Measurements from ENCODE around the gene KLF6.
A peak's percentile ranks its signal among the peaks of the same experiment; 100 is the strongest.

Gene KLF6

DNA sequence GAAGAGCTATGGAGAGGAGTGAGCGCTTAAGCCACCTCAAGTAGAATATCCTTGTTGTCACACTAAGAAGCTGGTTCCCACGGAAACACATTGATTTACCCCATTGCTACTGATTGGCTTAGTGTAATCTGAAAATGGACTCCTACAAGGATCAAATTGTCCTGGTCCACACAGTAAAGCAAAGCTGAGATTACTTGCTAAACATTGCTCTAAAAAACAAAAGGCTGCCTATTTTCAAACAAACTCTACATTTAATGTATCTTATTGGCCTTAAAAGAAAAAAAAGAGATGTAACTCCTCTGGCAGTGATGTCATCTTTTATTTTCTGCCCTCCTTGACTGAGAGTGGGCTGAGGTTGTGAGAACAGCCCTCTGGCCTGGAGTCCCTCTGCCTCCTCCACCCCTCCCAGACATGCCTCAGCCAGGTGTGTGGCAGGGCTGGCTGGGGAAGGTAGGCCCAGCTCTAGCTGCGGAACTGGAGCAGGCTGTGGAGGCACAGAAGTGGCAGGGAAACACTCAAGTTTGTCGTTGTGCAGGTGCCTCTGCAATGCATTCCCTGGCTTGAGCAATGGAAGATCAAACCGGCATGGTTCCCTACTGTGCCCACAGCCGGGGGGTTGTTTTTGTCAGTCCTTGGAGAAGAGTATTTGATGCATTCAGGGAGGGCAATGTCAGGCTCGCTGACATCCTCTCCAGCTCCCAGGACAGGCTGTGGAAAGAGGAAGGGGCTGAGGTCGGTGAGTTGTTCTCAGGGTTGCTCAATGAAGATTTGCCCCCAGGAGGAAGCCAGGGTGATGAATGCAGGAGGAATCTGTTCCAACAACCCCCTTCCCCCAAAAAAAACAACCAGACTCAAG lies 9.1 kb downstream of the KLF6 start (continued):
- TF ChIP-seq, protein P1, sequence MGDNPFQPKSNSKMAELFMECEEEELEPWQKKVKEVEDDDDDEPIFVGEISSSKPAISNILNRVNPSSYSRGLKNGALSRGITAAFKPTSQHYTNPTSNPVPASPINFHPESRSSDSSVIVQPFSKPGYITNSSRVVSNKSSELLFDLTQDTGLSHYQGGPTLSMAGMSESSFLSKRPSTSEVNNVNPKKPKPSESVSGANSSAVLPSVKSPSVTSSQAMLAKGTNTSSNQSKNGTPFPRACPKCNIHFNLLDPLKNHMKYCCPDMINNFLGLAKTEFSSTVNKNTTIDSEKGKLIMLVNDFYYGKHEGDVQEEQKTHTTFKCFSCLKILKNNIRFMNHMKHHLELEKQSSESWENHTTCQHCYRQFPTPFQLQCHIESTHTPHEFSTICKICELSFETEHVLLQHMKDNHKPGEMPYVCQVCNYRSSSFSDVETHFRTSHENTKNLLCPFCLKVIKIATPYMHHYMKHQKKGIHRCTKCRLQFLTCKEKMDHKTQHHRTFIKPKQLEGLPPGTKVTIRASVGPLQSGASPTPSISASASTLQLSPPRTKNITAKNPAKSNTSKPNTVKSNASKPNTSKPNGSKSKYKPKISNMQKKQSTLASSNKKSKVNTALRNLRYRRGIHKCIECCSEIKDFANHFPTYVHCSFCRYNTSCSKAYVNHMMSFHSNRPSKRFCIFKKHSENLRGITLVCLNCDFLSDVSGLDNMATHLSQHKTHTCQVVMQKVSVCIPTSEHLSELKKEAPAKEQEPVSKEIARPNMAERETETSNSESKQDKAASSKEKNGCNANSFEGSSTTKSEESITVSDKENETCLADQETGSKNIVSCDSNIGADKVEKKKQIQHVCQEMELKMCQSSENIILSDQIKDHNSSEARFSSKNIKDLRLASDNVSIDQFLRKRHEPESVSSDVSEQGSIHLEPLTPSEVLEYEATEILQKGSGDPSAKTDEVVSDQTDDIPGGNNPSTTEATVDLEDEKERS (tag by site-specific recombination; IDR thresholded peaks at IDR 0.05), result no peak
- no peak for TF ChIP-seq ZNF423 (tag by site-specific recombination; IDR thresholded peaks at IDR 0.05)
- no peak for TF ChIP-seq RBAK (tag by site-specific recombination; IDR thresholded peaks at IDR 0.05)
- no peak for TF ChIP-seq ZNF214 (tag by site-specific recombination; IDR thresholded peaks at IDR 0.05; ENCODE audit: borderline replicate concordance)
- TF ChIP-seq, protein P2, sequence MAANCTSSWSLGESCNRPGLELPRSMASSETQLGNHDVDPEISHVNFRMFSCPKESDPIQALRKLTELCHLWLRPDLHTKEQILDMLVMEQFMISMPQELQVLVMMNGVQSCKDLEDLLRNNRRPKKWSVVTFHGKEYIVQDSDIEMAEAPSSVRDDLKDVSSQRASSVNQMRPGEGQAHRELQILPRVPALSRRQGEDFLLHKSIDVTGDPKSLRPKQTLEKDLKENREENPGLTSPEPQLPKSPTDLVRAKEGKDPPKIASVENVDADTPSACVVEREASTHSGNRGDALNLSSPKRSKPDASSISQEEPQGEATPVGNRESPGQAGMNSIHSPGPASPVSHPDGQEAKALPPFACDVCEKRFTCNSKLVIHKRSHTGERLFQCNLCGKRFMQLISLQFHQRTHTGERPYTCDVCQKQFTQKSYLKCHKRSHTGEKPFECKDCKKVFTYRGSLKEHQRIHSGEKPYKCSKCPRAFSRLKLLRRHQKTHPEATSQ (tag by site-specific recombination; IDR thresholded peaks at IDR 0.05), result 0 out of 2 replicates have a peak, but pooled peaks have one; percentile 38
- no peak for TF ChIP-seq ZNF10 (tag by site-specific recombination; IDR thresholded peaks at IDR 0.05)
- peak; percentile 56 for TF ChIP-seq GLIS1 (tag by site-specific recombination; IDR thresholded peaks at IDR 0.05)
- TF ChIP-seq ZNF707 (tag by site-specific recombination; IDR thresholded peaks at IDR 0.05), result no peak
- TF ChIP-seq ZNF140 (tag by site-specific recombination; IDR thresholded peaks at IDR 0.05), result no peak
- TF ChIP-seq, protein P3, sequence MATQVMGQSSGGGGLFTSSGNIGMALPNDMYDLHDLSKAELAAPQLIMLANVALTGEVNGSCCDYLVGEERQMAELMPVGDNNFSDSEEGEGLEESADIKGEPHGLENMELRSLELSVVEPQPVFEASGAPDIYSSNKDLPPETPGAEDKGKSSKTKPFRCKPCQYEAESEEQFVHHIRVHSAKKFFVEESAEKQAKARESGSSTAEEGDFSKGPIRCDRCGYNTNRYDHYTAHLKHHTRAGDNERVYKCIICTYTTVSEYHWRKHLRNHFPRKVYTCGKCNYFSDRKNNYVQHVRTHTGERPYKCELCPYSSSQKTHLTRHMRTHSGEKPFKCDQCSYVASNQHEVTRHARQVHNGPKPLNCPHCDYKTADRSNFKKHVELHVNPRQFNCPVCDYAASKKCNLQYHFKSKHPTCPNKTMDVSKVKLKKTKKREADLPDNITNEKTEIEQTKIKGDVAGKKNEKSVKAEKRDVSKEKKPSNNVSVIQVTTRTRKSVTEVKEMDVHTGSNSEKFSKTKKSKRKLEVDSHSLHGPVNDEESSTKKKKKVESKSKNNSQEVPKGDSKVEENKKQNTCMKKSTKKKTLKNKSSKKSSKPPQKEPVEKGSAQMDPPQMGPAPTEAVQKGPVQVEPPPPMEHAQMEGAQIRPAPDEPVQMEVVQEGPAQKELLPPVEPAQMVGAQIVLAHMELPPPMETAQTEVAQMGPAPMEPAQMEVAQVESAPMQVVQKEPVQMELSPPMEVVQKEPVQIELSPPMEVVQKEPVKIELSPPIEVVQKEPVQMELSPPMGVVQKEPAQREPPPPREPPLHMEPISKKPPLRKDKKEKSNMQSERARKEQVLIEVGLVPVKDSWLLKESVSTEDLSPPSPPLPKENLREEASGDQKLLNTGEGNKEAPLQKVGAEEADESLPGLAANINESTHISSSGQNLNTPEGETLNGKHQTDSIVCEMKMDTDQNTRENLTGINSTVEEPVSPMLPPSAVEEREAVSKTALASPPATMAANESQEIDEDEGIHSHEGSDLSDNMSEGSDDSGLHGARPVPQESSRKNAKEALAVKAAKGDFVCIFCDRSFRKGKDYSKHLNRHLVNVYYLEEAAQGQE (tag by site-specific recombination; IDR thresholded peaks at IDR 0.05), result no peak
- no peak for TF ChIP-seq ZFP3 (tag by site-specific recombination; IDR thresholded peaks at IDR 0.05; ENCODE audit: low read depth)
- TF ChIP-seq SP7 (tag by site-specific recombination; IDR thresholded peaks at IDR 0.05), result no peak
- TF ChIP-seq ZNF558 (tag by site-specific recombination; IDR thresholded peaks at IDR 0.05), result no peak
- no peak for TF ChIP-seq ZNF202 (tag by site-specific recombination; IDR thresholded peaks at IDR 0.05; ENCODE audit: borderline replicate concordance)
- no peak for TF ChIP-seq ZNF274 (IDR thresholded peaks at IDR 0.05; ENCODE audit: low read length)
- TF ChIP-seq ZNF274 (tag by site-specific recombination; IDR thresholded peaks at IDR 0.05; ENCODE audit: borderline replicate concordance), result no peak
- TF ChIP-seq ZNF768 (tag by site-specific recombination; IDR thresholded peaks at IDR 0.05), result no peak
- no peak for TF ChIP-seq HOXA7 (CRISPR knock-in tag; IDR thresholded peaks at IDR 0.05; ENCODE audit: borderline replicate concordance)
- TF ChIP-seq ZNF600 (tag by site-specific recombination; IDR thresholded peaks at IDR 0.05), result peak; percentile 79
- no peak for TF ChIP-seq MEIS1 (CRISPR knock-in tag; IDR thresholded peaks at IDR 0.05; ENCODE audit: borderline replicate concordance)
- TF ChIP-seq KLF7 (tag by site-specific recombination; IDR thresholded peaks at IDR 0.05; ENCODE audit: borderline replicate concordance), result no peak
- no peak for TF ChIP-seq ZNF791 (tag by site-specific recombination; IDR thresholded peaks at IDR 0.05)
- TF ChIP-seq ZFP41 (tag by site-specific recombination; IDR thresholded peaks at IDR 0.05; ENCODE audit: borderline replicate concordance), result no peak
- no peak for TF ChIP-seq ZNF239 (tag by site-specific recombination; IDR thresholded peaks at IDR 0.05)
- TF ChIP-seq, protein P4, sequence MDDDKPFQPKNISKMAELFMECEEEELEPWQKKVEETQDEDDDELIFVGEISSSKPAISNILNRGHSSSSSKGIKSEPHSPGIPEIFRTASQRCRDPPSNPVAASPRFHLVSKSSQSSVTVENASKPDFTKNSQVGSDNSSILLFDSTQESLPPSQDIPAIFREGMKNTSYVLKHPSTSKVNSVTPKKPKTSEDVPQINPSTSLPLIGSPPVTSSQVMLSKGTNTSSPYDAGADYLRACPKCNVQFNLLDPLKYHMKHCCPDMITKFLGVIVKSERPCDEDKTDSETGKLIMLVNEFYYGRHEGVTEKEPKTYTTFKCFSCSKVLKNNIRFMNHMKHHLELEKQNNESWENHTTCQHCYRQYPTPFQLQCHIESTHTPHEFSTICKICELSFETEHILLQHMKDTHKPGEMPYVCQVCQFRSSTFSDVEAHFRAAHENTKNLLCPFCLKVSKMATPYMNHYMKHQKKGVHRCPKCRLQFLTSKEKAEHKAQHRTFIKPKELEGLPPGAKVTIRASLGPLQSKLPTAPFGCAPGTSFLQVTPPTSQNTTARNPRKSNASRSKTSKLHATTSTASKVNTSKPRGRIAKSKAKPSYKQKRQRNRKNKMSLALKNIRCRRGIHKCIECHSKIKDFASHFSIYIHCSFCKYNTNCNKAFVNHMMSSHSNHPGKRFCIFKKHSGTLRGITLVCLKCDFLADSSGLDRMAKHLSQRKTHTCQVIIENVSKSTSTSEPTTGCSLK (tag by site-specific recombination; IDR thresholded peaks at IDR 0.05), result no peak
- TF ChIP-seq, protein P5, sequence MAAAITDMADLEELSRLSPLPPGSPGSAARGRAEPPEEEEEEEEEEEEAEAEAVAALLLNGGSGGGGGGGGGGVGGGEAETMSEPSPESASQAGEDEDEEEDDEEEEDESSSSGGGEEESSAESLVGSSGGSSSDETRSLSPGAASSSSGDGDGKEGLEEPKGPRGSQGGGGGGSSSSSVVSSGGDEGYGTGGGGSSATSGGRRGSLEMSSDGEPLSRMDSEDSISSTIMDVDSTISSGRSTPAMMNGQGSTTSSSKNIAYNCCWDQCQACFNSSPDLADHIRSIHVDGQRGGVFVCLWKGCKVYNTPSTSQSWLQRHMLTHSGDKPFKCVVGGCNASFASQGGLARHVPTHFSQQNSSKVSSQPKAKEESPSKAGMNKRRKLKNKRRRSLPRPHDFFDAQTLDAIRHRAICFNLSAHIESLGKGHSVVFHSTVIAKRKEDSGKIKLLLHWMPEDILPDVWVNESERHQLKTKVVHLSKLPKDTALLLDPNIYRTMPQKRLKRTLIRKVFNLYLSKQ (tag by site-specific recombination; IDR thresholded peaks at IDR 0.05; ENCODE audit: borderline replicate concordance), result no peak
- TF ChIP-seq GLIS2 (tag by site-specific recombination; IDR thresholded peaks at IDR 0.05), result no peak
- TF ChIP-seq, protein P6, sequence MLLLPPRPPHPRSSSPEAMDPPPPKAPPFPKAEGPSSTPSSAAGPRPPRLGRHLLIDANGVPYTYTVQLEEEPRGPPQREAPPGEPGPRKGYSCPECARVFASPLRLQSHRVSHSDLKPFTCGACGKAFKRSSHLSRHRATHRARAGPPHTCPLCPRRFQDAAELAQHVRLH (tag by site-specific recombination; IDR thresholded peaks at IDR 0.05), result no peak
